H7 (cell line): Measurements from ENCODE around the gene PYGM. TPM values are rescaled to one million over a fixed set of nuclear protein-coding genes. Genes with fewer than 3 reads are reported as not detected.

ENCODE experiments used
- DNase-seq: peaks from one replicate; pipeline ENCODE4 v3.0.0; 2012
- H3K27me3 ChIP-seq: 2 replicates; pipeline ENCODE4 v1.6.0; 2011; ENCODE audit warnings: mild to moderate bottlenecking, low read length; ENCODE audit not compliant: control insufficient read depth, insufficient read depth
- H3K36me3 ChIP-seq: replicated peaks from 2 replicates; pipeline ENCODE4 v1.5.1; 2011; ENCODE audit warnings: low read length; ENCODE audit not compliant: control insufficient read depth, insufficient read depth
- H3K4me3 ChIP-seq: 2 replicates; pipeline ENCODE4 v1.5.1; 2011; ENCODE audit warnings: low read depth, mild to moderate bottlenecking, control low read depth, low read length, moderate library complexity; ENCODE audit not compliant: insufficient read depth
- total RNA-seq: library from RNA; depleted of rRNA; stranded (reverse); fragments of >200 nt; shearing (Covaris generic); gene quantifications from 2 replicates; pipeline ENCODE4 v1.2.3, GENCODE V29; 2014

Gene PYGM
- total RNA-seq, 1 experiment from 2014 or later = 2.9 TPM

- Histone ChIP-seq H3K4me3 (peak overlapping the region; percentile 62), H3K27me3 (peaks cover 40% of the 10 kb centered on the region), H3K36me3 (no peaks in the 10 kb centered on the region)
- no peak for DNase-seq
These were observed 14.6 kb downstream of the PYGM start for GRCh38 chr11:64745189-64745520.

- H3K36me3 ChIP-seq = no peaks in the 10 kb centered on the region
- peaks cover 41% of the 10 kb centered on the region for H3K27me3 ChIP-seq
- H3K4me3 ChIP-seq = peak overlapping the region; percentile 62
- peak; percentile 93 for DNase-seq
These were observed 15.1 kb downstream of the PYGM start for GRCh38 chr11:64744544-64745188.

- Histone ChIP-seq H3K36me3 (no peaks in the 10 kb centered on the region), H3K27me3 (peaks cover 41% of the 10 kb centered on the region), H3K4me3 (peak within 1 kb of the TSS; percentile 62)
- DNase-seq = peak; percentile 92
These were observed 15.9 kb downstream of the PYGM start, which contains the start of gene RASGRP2 for GRCh38 chr11:64743591-64744543. RASGRP2 (minus strand) TSS chr11:64744142; CDS start chr11:64742866, 1,276 bp downstream.

- peak; percentile 99 for DNase-seq
- H3K27me3 ChIP-seq = peaks cover 41% of the 10 kb centered on the region
- peak overlapping the region; percentile 62 for H3K4me3 ChIP-seq
- no peaks in the 10 kb centered on the region for H3K36me3 ChIP-seq
These were observed 16.7 kb downstream of the PYGM start for GRCh38 chr11:64742889-64743590.

- no peaks in the 10 kb centered on the region for H3K36me3 ChIP-seq
- peak overlapping the region; percentile 62 for H3K4me3 ChIP-seq
- H3K27me3 ChIP-seq = peaks cover 41% of the 10 kb centered on the region
- peak; percentile 87 for DNase-seq
These were observed 17.5 kb downstream of the PYGM start for GRCh38 chr11:64742087-64742888.

GRCh38 chr11:64741375-64742086 is 18.2 kb downstream of the PYGM start:
- H3K4me3 ChIP-seq = peak overlapping the region; percentile 62
- H3K27me3 ChIP-seq = peaks cover 41% of the 10 kb centered on the region
- H3K36me3 ChIP-seq = no peaks in the 10 kb centered on the region; the same call in 1 of the 2 replicates
- peak; percentile 82 for DNase-seq

- Histone ChIP-seq H3K27me3 (peaks cover 36% of the 10 kb centered on the region), H3K4me3 (no peak overlapping the region), H3K36me3 (no peaks in the 10 kb centered on the region; the same call in 1 of the 2 replicates)
- DNase-seq = no peak
These were observed 19.9 kb downstream of the PYGM start for GRCh38 chr11:64739871-64740270.

GRCh38 chr11:64736654-64737053 is 23.1 kb downstream of the PYGM start:
- Histone ChIP-seq H3K36me3 (no peaks in the 10 kb centered on the region; the same call in 1 of the 2 replicates), H3K27me3 (peaks cover 9% of the 10 kb centered on the region), H3K4me3 (no peak overlapping the region)
- DNase-seq = no peak

- no peak for DNase-seq
- H3K36me3 ChIP-seq = no peaks in the 10 kb centered on the region; the same call in 1 of the 2 replicates
- peaks cover 5% of the 10 kb centered on the region for H3K27me3 ChIP-seq
- no peak overlapping the region for H3K4me3 ChIP-seq
These were observed 24.0 kb downstream of the PYGM start for GRCh38 chr11:64735725-64736259.

GRCh38 chr11:64734811-64735724 is 24.7 kb downstream of the PYGM start:
- Histone ChIP-seq H3K27me3 (peaks cover under 1% of the 10 kb centered on the region; the same call in 1 of the 2 replicates), H3K36me3 (no peaks in the 10 kb centered on the region; the same call in 1 of the 2 replicates), H3K4me3 (no peak overlapping the region)
- DNase-seq = no peak

- no peaks in the 10 kb centered on the region; the same call in 1 of the 2 replicates for H3K27me3 ChIP-seq
- DNase-seq = no peak
- no peaks in the 10 kb centered on the region for H3K36me3 ChIP-seq
- no peak overlapping the region for H3K4me3 ChIP-seq
These were observed 28.2 kb downstream of the PYGM start for GRCh38 chr11:64731601-64732000.

- Histone ChIP-seq H3K36me3 (no peaks in the 10 kb centered on the region), H3K4me3 (peak overlapping the region; percentile 22), H3K27me3 (no peaks in the 10 kb centered on the region; the same call in 1 of the 2 replicates)
- peak; percentile 96 for DNase-seq
These were observed 29.9 kb downstream of the PYGM start for GRCh38 chr11:64729851-64730382.
